ENCODE data around the gene KCNA2. TPM values are rescaled to one million over a fixed set of nuclear protein-coding genes. Genes with fewer than 3 reads are reported as not detected.

The KCNA2 gene
- total and polyA plus RNA-seq, 2 of the 13 experiments (the other 11 are each of a cell fraction or from before 2014, with no cell fraction given), result not detected

DNA sequence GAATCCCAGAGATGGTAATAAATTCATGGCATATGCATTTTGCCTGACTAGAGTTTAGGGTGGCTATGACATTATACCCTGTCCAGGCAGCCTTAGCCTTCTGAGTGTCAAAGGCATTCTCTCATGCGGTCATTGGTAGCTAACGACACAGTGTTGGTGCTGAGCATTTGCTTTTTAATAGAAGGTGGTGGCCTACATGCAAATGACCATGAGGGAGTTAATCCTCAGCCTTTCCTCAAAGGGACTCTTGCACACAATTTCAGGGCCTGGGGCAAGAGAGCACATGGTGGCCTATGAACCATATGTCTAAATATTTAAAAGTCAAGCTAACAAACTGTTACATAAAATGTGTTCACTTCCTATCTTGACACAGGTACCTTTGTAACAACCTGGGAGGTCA lies 56.3 kb downstream of the KCNA2 start (continued):
- TF ChIP-seq, protein P1, sequence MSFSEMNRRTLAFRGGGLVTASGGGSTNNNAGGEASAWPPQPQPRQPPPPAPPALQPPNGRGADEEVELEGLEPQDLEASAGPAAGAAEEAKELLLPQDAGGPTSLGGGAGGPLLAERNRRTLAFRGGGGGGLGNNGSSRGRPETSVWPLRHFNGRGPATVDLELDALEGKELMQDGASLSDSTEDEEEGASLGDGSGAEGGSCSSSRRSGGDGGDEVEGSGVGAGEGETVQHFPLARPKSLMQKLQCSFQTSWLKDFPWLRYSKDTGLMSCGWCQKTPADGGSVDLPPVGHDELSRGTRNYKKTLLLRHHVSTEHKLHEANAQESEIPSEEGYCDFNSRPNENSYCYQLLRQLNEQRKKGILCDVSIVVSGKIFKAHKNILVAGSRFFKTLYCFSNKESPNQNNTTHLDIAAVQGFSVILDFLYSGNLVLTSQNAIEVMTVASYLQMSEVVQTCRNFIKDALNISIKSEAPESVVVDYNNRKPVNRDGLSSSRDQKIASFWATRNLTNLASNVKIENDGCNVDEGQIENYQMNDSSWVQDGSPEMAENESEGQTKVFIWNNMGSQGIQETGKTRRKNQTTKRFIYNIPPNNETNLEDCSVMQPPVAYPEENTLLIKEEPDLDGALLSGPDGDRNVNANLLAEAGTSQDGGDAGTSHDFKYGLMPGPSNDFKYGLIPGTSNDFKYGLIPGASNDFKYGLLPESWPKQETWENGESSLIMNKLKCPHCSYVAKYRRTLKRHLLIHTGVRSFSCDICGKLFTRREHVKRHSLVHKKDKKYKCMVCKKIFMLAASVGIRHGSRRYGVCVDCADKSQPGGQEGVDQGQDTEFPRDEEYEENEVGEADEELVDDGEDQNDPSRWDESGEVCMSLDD (CRISPR knock-in tag; IDR thresholded peaks at IDR 0.05; ENCODE audit: borderline replicate concordance), result no peak
- TF ChIP-seq, protein P2, sequence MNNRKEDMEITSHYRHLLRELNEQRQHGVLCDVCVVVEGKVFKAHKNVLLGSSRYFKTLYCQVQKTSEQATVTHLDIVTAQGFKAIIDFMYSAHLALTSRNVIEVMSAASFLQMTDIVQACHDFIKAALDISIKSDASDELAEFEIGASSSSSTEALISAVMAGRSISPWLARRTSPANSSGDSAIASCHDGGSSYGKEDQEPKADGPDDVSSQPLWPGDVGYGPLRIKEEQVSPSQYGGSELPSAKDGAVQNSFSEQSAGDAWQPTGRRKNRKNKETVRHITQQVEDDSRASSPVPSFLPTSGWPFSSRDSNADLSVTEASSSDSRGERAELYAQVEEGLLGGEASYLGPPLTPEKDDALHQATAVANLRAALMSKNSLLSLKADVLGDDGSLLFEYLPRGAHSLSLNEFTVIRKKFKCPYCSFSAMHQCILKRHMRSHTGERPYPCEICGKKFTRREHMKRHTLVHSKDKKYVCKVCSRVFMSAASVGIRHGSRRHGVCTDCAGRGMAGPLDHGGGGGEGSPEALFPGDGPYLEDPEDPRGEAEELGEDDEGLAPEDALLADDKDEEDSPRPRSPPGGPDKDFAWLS (CRISPR knock-in tag; IDR thresholded peaks at IDR 0.05; ENCODE audit: borderline replicate concordance), result no peak
- TF ChIP-seq HOXA9 (CRISPR knock-in tag; IDR thresholded peaks at IDR 0.05; ENCODE audit: borderline replicate concordance) (no peak), HNF4A (CRISPR knock-in tag; IDR thresholded peaks at IDR 0.05) (no peak), ZNF839 (CRISPR knock-in tag; IDR thresholded peaks at IDR 0.05; ENCODE audit: borderline replicate concordance) (no peak), NFYB (CRISPR knock-in tag; IDR thresholded peaks at IDR 0.05) (no peak)

DNA sequence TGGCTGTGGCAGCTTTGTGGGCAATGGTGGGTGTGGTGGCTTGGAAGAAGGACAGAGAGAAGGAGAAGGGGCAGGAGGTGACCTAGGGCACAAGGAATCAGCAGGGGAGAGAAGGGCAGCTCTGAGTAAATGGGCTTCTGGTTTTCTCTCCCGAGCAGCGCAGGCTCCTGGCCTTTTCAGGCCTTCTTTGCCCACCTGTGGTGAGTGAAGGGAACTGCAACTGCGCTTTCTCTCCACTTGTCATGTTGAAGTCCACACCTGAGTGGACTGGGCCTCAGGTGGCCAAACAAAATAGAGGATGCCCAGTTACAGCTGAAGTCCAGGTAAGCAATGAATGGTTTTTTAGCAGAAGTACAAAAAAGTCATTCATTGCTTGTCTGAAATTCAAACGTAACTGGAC lies 57.8 kb downstream of the KCNA2 start:
- H3K79me2 ChIP-seq (ENCODE audit: insufficient read depth, low read length), result no peaks in the 10 kb centered on the region
- FAIRE-seq (no peak), ATAC-seq (peak; percentile 98), DNase-seq (ENCODE audit: low spot score) (peak; percentile 41)
- intact Hi-C loops (cut with micrococcal nuclease; ENCODE audit: unreplicated experiment), result loop anchor here (2.0 kb wide), 1 partner anchor 24 kb away; no protein-coding TSS in a partner anchor
- H3K36me3 ChIP-seq (replicated peaks in 1 of 2; ENCODE audit: control insufficient read depth in 1 of 2, insufficient read depth in 2 of 2, low read length in 2 of 2), result no peaks in the 10 kb centered on the region
- no peak overlapping the region for H2AFZ ChIP-seq (ENCODE audit: low read length)
- ChIA-PET CTCF (ENCODE audit: low intra/inter-chr PET ratio, low total read pairs) (interaction anchor here (1.4 kb wide), 1 partner anchor 24 kb away, joined by 4 read pairs; no protein-coding TSS in a partner anchor), POLR2A (no interaction called here)
- H3K9me3 ChIP-seq (ENCODE audit: low read length), result no peaks in the 10 kb centered on the region
- in situ Hi-C loops (cut with HindIII; ENCODE audit: extremely low pct_ligation_motif_present, low pct_unique_long_range_greater_than_20kb), result no loop called here
- no peak overlapping the region for H3K4me2 ChIP-seq (ENCODE audit: low read depth, low read length)
- TF ChIP-seq PAF1 (CRISPR knock-in tag; IDR thresholded peaks at IDR 0.05) (no peak), ZNF549 (CRISPR knock-in tag; IDR thresholded peaks at IDR 0.05) (no peak), SMC3 (IDR thresholded peaks at IDR 0.05; ENCODE audit: low read length) (peak; percentile 35; the same call in 1 of the 2 replicates), ZSCAN22 (CRISPR knock-in tag; IDR thresholded peaks at IDR 0.05) (no peak), NR2F1 (CRISPR knock-in tag; IDR thresholded peaks at IDR 0.05) (no peak), MAZ (IDR thresholded peaks at IDR 0.05; ENCODE audit: borderline replicate concordance, low read depth, low read length) (no peak), MAZ (CRISPR knock-in tag; IDR thresholded peaks at IDR 0.05; ENCODE audit: low read depth) (no peak)
- TF ChIP-seq, protein P3, sequence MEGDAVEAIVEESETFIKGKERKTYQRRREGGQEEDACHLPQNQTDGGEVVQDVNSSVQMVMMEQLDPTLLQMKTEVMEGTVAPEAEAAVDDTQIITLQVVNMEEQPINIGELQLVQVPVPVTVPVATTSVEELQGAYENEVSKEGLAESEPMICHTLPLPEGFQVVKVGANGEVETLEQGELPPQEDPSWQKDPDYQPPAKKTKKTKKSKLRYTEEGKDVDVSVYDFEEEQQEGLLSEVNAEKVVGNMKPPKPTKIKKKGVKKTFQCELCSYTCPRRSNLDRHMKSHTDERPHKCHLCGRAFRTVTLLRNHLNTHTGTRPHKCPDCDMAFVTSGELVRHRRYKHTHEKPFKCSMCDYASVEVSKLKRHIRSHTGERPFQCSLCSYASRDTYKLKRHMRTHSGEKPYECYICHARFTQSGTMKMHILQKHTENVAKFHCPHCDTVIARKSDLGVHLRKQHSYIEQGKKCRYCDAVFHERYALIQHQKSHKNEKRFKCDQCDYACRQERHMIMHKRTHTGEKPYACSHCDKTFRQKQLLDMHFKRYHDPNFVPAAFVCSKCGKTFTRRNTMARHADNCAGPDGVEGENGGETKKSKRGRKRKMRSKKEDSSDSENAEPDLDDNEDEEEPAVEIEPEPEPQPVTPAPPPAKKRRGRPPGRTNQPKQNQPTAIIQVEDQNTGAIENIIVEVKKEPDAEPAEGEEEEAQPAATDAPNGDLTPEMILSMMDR (CRISPR knock-in tag; IDR thresholded peaks at IDR 0.05), result peak; percentile 40
- 9% methylated on average over 3 of the region's 4 CpGs for WGBS (ENCODE audit: low lambda C conversion rate)
- H3K27me3 ChIP-seq (ENCODE audit: control insufficient read depth in 1 of 2, insufficient read depth in 2 of 2, low read length in 2 of 2), result 0 out of 5 replicates have a peak, but pooled peaks cover 0 to 2% of the 10 kb centered on the region in 2 experiments
- BruUV-seq (replicated peaks), result no TSS peak
- H3K4me1 ChIP-seq (ENCODE audit: insufficient read depth, low read length), result no peaks in the 10 kb centered on the region
- no peak overlapping the region for H3K27ac ChIP-seq (ENCODE audit: extremely low read length, insufficient read depth, low read length)
- H4K20me1 ChIP-seq (ENCODE audit: insufficient read depth, low read length), result 0 out of 2 replicates have a peak, but pooled peaks cover 3% of the 10 kb centered on the region
- no peak overlapping the region for H3K9ac ChIP-seq (ENCODE audit: insufficient read depth, low read depth, low read length)
- H3K4me3 ChIP-seq (replicated peaks in 1 of 3; ENCODE audit: insufficient read depth in 1 of 3, low read depth in 2 of 3, low read length in 3 of 3), result no peak overlapping the region
